ENCODE measurements around the gene PILRB.

PILRB gene

DNA sequence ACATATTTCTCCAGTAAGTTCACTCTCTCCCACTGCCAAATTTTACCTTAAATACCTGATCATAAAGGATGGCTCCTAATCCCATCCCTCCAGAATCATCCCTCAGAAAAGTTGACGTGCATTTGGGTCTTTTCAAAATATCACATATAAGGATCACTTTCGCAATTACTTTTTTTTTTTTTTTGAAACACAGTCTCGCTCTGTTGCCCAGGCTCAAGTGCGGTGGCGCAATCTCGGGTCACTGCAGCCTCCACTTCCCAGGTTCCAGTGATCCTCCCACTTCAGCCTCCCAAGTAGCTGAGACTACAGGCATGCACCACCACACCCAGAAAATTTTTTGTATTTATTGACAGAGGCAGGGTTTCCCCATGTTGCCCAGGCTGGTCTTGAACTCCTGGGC, 53.2 kb downstream of the PILRB start:
- DNase-seq, result no peak

DNA sequence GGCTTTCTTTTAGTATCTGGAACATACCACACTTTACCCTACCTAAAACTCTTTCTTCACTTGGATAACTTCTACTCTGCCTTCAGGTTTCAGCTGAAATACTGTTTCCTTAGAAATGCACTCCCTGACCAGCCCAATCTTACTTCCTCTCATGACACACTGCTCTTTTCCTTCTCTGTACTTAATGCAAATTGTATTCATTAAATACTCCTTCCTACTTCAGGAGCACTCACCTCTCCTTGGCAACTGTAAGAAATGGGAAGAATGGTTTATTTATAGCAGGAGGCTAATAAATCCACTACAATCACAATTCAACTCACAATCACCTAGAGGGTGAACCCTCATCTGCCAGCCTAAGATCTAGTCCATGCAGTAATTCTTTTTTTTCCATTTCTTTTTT, 55.4 kb downstream of the PILRB start:
- no peak for DNase-seq

DNA sequence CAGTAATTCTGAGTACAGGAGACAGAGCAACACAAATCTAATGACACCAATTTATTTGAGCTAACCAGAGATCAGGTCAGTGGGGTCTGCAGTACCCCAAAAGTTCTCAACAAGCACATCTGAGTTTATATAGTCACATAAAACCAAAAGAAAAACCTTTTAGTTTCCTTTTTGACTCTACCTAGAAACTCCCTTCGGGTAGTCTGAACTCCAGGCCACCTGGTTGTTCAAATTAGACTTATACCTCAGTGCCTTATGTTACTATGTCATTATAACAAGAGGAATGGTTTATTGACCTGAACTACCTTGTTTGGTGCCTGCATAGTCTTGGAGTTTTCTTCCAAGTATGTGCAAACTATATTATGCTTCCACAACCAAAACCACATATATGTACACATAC, 56.0 kb downstream of the PILRB start:
- DNase-seq, result no peak

DNA sequence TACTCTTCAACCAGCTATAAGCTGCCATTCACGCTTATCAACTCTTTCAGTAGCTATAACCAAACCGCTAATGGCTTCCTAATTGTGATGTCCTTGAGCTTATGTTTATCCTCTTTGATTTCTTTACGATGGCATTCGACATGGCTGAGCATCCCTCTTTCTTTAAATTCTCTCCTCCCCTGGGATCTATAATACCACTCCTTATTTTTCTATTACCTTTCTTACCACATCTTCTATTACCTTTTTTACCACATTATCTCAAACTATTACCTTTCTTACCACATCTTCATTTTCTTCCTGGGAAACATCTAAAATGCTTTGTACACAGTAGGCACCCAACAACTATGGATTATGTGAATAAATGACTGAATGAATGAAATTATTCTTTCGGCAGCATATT, 57.5 kb downstream of the PILRB start:
- no peak for DNase-seq
